Measurements from ENCODE around the gene ADD3. TPM values are rescaled to one million over a fixed set of nuclear protein-coding genes. Genes with fewer than 3 reads are reported as not detected.
A peak's percentile ranks its signal among the peaks of the same experiment; 100 is the strongest.
"Not testable (repeated sequence)": the region's sequence is repeated elsewhere in the genome, so short reads cannot be mapped to it uniquely, and the experiment has no call there.

Gene ADD3
- total RNA-seq, 2 donors from 2014 or later, result 60.3 to 123 TPM

DNA sequence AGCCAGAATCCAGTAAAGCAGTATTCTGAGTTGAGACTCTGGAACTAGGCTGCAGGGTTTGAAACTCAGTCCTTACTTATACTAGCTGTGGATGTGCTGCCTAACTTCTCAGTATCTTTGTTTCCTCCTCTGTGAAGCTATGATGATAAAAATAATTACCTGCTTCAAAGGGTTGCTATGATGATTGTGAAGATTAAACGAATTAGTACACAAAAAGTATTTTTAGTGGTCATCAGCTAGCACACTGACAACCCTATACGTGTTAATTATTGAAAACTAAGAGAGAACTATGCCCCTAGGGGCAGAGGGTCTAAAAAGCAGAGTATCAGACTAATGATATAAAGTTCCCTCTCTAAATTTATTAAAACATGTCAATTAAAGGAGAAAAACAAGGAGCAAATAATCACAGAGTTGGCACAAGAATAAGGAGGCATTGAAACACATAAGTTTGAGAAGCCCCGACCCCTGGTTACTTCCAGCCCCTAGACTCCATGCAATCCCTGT lies 34.4 kb upstream of the ADD3 start:
- no peak for DNase-seq (ENCODE audit: low spot score in 2 of 2)
- no peaks in the 10 kb centered on the region for H3K36me3 Mint-ChIP-seq
- H3K9me3 Mint-ChIP-seq, result no peaks in the 10 kb centered on the region
- ATAC-seq, result no peak
- H3K27ac Mint-ChIP-seq, result no peak overlapping the region

GRCh38 chr10:109974504-109975191 lies 33.1 kb upstream of the ADD3 start:
- DNase-seq (ENCODE audit: low spot score in 2 of 2) (no peak), ATAC-seq (no peak)
- Mint-ChIP-seq H3K27ac (no peak overlapping the region), H3K9me3 (no peaks in the 10 kb centered on the region), H3K36me3 (no peaks in the 10 kb centered on the region)

- DNase-seq (ENCODE audit: low spot score in 2 of 2) (no peak), ATAC-seq (no peak)
- Mint-ChIP-seq H3K36me3 (no peaks in the 10 kb centered on the region), H3K27ac (no peak overlapping the region), H3K9me3 (no peaks in the 10 kb centered on the region)
These were observed 32.3 kb upstream of the ADD3 start for GRCh38 chr10:109975244-109976190.

DNA sequence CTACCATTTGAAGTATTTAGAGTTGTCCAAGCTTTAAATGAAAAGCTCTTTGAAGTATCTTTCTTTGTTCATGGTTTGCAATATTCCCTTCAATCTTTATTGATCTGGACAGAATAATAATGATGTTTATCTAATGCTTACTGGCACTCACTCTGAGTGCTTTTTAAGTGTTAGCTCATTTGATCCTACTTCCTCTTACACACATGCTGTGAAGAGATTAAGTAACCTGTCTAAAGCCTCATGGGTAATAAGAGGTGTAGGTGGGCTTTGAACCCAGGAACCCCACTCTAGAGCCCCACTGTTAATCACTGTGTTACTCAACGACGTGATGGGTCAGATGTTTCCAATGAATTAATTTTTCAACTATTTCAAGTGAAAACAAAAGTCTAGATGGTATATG lies 31.1 kb upstream of the ADD3 start:
- H3K36me3 Mint-ChIP-seq, result no peaks in the 10 kb centered on the region
- ATAC-seq, result no peak
- no peak for DNase-seq (ENCODE audit: low spot score in 2 of 2)
- no peak overlapping the region for H3K27ac Mint-ChIP-seq
- H3K9me3 Mint-ChIP-seq, result no peaks in the 10 kb centered on the region

GRCh38 chr10:109977382-109977806 lies 30.4 kb upstream of the ADD3 start:
- ATAC-seq, result no peak
- Mint-ChIP-seq H3K9me3 (no peaks in the 10 kb centered on the region), H3K36me3 (no peaks in the 10 kb centered on the region), H3K27ac (no peak overlapping the region)
- DNase-seq (ENCODE audit: low spot score in 2 of 2), result no peak

DNA sequence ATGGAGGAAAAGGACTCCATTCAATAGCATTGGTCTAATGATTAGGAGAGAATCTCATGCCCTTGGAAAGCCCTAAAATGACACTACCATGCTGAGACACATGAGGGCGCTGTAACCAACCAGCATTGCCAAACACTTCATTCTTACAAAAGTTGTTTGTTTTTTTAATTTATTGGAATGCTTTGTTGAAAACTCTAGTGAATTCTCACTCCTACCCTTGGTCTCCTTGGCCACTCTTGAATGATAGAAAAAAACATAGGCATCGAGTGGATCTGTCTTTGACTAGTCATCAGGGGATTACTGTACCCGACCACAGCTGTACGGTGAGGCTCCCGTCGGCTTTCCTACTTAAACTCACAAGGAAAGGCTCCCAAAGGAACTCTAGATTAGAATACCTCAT lies 29.3 kb upstream of the ADD3 start:
- DNase-seq (ENCODE audit: low spot score in 2 of 2), result peak in 1 of 2 donors; percentile 68
- H3K9me3 Mint-ChIP-seq, result no peaks in the 10 kb centered on the region
- ATAC-seq, result peak; percentile 46 to 61
- H3K36me3 Mint-ChIP-seq, result no peaks in the 10 kb centered on the region
- no peak overlapping the region for H3K27ac Mint-ChIP-seq

DNA sequence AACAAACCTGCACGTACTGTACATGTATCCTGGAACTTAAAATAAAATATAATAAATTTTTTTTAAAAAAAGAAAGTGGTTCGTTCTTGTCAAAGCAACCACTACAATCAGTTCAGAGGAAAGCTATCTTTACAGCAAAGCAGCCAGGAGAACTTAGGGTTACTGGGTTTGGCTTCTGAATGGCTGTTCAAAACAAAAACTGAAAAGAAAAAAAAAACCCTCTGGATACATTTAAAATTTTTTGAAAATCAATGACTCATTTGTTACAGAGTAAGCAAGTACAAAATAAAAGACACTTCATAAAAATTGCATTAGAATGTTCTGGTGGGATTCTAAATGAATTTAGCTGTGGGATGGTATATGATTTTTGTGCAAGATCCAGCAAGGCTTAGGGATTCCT lies 28.6 kb upstream of the ADD3 start:
- ATAC-seq (no peak), DNase-seq (ENCODE audit: low spot score in 2 of 2) (no peak)
- Mint-ChIP-seq H3K36me3 (no peaks in the 10 kb centered on the region), H3K27ac (no peak overlapping the region), H3K9me3 (no peaks in the 10 kb centered on the region)

DNA sequence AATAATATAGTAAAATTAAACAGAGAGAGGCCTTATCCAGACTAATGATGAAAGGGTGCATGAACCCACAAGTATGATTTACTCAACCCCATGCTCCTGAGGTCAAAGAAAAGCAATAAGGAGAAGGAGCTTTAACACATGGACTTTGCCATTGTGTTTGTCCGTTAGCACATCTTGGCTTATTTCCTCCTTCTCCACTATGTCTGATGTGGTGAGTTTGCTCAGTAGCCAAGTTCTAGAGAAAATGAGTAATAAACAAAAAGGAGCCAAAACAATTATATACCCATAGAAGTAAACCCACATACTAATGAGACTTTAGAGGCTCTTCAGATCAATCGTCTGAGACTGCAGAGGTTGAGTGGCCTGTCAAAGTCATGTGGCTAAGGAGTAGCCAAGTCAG lies 26.1 kb upstream of the ADD3 start:
- no peak for DNase-seq (ENCODE audit: low spot score in 2 of 2)
- Mint-ChIP-seq H3K27ac (no peak overlapping the region), H3K36me3 (no peaks in the 10 kb centered on the region), H3K9me3 (no peaks in the 10 kb centered on the region)
- ATAC-seq, result no peak

GRCh38 chr10:109982123-109982522 lies 25.7 kb upstream of the ADD3 start:
- no peak overlapping the region for H3K27ac Mint-ChIP-seq
- H3K36me3 Mint-ChIP-seq, result no peaks in the 10 kb centered on the region
- ATAC-seq (no peak), DNase-seq (ENCODE audit: low spot score in 2 of 2) (no peak)
- H3K9me3 Mint-ChIP-seq, result no peaks in the 10 kb centered on the region

DNA sequence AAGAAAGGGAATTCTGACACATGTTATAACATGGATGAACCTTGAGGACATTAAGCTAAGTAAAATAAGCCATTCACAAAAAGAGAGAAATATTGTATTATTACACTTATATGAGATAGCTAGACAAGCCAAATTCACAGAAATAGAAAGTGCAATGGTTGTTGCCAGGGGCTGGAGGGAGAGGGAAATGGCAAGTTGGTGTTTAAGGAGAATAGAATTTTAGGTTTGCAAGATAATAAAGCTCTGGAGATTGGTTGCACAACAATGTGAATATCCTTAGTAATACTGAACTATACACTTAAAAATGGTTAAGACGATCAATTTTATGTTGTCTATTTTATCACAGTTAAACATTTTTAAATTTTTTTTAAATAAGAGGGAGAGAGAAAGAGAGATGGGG lies 25.0 kb upstream of the ADD3 start:
- DNase-seq (ENCODE audit: low spot score in 2 of 2) (no peak), ATAC-seq (no peak)
- H3K9me3 Mint-ChIP-seq, result no peaks in the 10 kb centered on the region
- H3K36me3 Mint-ChIP-seq, result no peaks in the 10 kb centered on the region
- H3K27ac Mint-ChIP-seq, result no peak overlapping the region

GRCh38 chr10:109984013-109984412 lies 23.8 kb upstream of the ADD3 start:
- H3K27ac Mint-ChIP-seq, result no peak overlapping the region

GRCh38 chr10:109985768-109986167 lies 22.0 kb upstream of the ADD3 start:
- ATAC-seq; H3K27ac Mint-ChIP-seq; H3K9me3 Mint-ChIP-seq; DNase-seq (ENCODE audit: low spot score in 2 of 2); H3K36me3 Mint-ChIP-seq: not testable (repeated sequence)

More at GRCh38 chr10:109984013-109984412, 23.8 kb upstream of the ADD3 start:
- Mint-ChIP-seq H3K9me3 (peaks cover 0 to 3% of the 10 kb centered on the region in 2 donors), H3K36me3 (no peaks in the 10 kb centered on the region)
- ATAC-seq (no peak), DNase-seq (ENCODE audit: low spot score in 2 of 2) (no peak)

- Mint-ChIP-seq H3K36me3 (no peaks in the 10 kb centered on the region), H3K9me3 (peaks cover 0 to 3% of the 10 kb centered on the region in 2 donors), H3K27ac (no peak overlapping the region)
- no peak for ATAC-seq
- DNase-seq (ENCODE audit: low spot score in 2 of 2), result no peak
These were observed 20.2 kb upstream of the ADD3 start for GRCh38 chr10:109987452-109988211.

- no peak for ATAC-seq
- DNase-seq (ENCODE audit: low spot score in 2 of 2), result no peak
- H3K36me3 Mint-ChIP-seq, result no peaks in the 10 kb centered on the region
- H3K27ac Mint-ChIP-seq, result no peak overlapping the region
- peaks cover 0 to 3% of the 10 kb centered on the region in 2 donors for H3K9me3 Mint-ChIP-seq
These were observed 19.6 kb upstream of the ADD3 start for GRCh38 chr10:109988212-109988596.

DNA sequence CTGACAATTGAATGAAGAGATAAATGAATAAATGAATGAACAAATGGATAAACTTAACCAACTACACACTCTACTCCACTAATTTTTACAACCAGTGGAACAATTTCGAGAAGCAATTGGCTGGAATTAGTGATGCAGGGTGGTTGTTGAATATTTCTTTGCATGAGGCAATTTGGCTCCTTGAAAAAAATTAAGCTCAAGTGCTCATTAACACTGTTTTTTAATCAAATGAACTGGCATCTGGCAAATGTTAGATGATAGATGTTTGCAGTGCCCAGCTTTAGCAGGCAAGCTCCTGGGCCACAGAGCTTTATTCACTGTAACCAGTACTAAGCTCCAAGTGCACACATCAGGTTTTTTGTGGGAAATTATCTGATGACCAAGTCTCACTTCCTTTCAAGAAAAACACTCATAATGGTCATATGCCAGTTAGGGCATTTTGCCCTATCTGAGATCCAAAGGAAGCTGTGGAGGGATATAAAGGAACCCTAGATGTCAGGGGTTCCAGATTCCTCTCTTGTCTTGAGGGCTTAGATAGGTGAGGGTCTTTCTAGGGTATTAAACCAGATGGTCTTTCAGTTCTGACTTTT lies 16.4 kb upstream of the ADD3 start:
- ATAC-seq (no peak), DNase-seq (ENCODE audit: low spot score in 2 of 2) (no peak)
- no peaks in the 10 kb centered on the region for H3K36me3 Mint-ChIP-seq
- peaks cover 0 to 3% of the 10 kb centered on the region in 2 donors for H3K9me3 Mint-ChIP-seq
- no peak overlapping the region for H3K27ac Mint-ChIP-seq

- H3K9me3 Mint-ChIP-seq, result peaks cover 0 to 3% of the 10 kb centered on the region in 2 donors
- DNase-seq (ENCODE audit: low spot score in 2 of 2) (no peak), ATAC-seq (no peak)
- no peak overlapping the region for H3K27ac Mint-ChIP-seq
- H3K36me3 Mint-ChIP-seq, result no peaks in the 10 kb centered on the region
These were observed 15.3 kb upstream of the ADD3 start for GRCh38 chr10:109992485-109992884.
